Activated CD4-positive, alpha-beta T cell treated with anti-CD3 and anti-CD28 coated beads, Interleukin-2, amount 50 U/mL, for 24 hours (primary cell): ENCODE results near the gene LCE3D.
A peak's percentile ranks its signal among the peaks of the same experiment; 100 is the strongest.
"Not testable (repeated sequence)": the region's sequence is repeated elsewhere in the genome, so short reads cannot be mapped to it uniquely, and the experiment has no call there.

ENCODE experiments used
- DNase-seq, 2 donors: peaks; one replicate each; pipeline ENCODE4 v3.0.0-alpha.2; 2020; ENCODE audit warnings: low read depth in 1 of 2, low spot score in 1 of 2

LCE3D gene, protein sequence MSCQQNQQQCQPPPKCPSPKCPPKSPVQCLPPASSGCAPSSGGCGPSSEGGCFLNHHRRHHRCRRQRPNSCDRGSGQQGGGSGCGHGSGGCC

DNA sequence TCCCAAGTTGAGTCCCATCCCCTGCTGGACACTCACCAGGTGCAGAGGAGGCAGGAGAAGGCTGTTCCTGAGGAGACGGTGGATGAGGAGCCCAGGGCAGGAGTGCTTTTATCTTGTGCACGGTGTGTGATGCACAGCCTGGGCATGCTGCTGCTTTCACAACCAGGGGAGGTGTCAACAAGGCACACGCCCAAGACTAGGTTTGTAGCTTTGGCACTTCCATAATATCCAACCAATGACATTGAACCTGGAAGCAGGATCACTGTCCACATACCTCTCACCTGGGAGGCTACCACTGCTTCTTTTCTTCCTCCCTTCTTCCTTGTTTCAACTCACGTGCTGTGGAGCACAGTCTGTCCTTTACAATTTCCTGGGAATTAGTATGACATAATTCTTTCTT is at the start of gene LCE3D:
LCE3D (minus strand) TSS at position 84 of the 400 bp plus-strand sequence. CDS start 580 bp downstream, outside the sequence.
- no peak for DNase-seq

DNA sequence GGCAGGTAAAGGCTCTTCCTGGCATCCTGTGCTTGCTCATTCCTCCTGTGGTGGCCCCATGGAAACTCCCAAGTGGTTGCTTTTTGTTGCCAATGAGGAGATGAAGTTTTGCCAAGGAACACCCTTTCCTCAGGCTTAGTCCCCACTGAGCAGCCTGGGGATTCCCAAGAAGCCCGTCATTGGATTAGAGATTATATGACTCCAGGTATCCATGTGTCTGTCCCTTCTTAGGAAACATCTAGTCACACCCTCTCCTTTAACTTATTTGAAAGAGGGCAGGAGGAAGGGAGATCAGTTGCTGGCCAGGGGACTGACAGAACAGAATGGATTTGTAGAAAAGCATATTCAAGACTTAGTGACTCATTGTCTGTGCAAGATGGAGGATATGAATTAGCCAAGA is 46.4 kb upstream of the LCE3D start:
- DNase-seq = no peak

DNA sequence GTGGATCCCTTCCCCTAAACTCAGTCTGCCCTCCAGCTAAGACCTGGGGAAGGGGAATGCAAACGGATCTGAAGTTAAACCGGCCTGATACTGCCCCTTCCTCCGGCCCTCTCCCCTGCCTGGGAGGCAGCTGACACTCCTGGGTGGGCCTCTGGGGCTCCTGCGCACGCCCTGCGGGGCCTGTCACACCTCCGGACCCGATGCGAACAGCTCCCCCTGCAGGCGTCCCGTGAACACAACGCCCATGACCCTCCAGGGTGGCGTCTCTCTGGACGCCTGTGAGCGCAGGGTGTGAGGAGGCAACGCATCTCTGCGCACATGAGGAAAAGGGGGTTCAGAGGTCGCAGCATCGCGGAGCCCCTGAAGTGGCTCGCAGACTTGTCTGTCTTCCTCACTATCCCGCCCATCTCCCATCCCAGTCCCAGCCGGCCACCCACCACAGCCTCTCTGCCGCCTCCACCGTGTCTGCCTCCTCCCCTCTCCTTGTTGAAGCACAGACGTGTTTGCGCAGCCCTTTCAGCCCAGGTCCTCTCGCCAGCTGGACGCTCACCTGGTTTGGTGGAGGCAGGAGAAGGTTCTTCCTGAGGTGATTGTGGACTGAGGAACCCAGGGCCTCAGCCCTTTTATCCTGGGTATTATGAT is 43.0 kb upstream of the LCE3D start:
- no peak for DNase-seq

DNA sequence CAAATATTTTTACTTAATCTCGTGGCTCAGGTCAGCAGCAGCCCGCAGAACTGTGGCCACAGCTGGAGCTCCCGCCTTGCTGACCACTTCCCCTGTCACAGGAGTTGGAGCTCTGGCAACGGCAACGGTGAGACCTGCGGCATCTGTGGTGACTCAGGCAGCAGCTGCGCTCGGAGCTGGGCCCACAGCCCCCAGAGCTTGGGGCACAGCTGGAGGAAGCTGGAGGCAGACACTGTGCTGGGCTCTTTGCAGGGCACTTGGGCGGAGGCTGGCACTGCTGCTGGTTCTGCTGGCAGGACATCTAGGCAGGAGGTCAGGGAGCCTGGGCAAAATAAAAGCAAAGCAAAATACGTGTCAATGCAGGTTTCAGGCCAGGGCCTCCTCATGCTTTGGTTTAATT is 42.5 kb upstream of the LCE3D start, which contains the start of gene LCE3A:
LCE3A (minus strand) TSS at position 301 of the 400 bp plus-strand sequence; CDS start at position 301, 0 bp downstream.
- DNase-seq = no peak

DNA sequence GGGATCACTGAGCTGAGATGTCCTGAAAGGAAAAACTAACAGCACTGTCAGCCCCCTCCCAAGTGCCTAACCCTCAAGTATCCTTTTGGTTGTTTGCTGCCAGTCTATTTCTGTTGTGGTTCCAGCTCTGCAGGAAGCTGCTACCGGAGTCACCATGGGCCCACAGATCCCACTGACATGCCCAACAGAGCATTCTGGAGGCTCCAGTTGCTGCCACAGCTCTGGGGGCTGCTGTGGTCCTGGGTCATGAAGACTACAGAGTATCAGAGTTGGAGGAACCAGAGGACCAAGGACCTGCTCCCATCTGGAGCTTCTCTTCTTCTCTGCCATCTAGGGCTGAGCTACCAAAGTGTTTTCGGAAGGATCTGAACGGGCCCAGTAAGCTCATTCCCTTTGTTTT is 41.7 kb upstream of the LCE3D start:
- no peak for DNase-seq

DNA sequence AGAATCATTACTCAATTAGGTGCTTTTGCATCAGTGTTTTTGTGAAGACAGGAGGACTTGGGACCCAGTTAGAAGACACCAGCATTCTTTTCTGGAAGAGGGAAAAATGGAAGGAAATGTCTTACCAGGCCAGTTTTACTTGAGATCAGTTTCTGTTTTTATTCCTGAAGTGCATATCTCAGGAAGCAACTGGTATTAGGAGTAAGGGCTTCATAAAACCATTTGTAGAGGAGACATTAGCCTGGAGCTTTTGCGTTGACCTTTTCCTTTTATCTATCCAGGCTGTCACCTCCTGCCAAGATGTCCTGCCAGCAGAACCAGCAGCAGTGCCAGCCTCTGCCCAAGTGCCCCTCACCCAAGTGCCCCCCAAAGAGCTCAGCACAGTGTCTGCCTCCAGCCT is 33.2 kb upstream of the LCE3D start, which contains the start of gene LCE3B:
LCE3B (plus strand) TSS at position 301 of the 400 bp plus-strand sequence; CDS start at position 301, 0 bp downstream.
- DNase-seq = no peak

DNA sequence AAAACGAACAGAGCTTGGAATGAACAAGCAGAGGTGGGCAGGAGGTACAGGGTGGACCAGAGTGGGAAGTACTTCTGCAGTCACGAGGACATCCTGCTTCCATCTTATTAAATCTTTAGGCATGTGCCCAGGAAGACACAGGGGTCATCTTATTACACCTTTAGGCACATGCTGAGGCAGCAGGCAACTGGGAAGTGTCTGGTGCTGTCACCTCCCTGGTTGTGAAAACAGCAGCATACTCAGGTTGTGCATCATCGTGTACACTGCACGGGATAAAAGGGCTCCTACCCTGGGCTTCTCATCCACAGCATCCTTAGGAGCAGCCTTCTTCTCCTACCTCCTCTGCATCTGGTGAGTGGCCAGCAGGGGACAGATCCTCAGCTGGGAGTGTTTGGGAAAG is 19.6 kb upstream of the LCE3D start, which contains the start of gene LCE3C:
LCE3C (plus strand) TSS at position 301 of the 400 bp plus-strand sequence. CDS start 498 bp downstream, outside the sequence.
- DNase-seq = no peak

DNA sequence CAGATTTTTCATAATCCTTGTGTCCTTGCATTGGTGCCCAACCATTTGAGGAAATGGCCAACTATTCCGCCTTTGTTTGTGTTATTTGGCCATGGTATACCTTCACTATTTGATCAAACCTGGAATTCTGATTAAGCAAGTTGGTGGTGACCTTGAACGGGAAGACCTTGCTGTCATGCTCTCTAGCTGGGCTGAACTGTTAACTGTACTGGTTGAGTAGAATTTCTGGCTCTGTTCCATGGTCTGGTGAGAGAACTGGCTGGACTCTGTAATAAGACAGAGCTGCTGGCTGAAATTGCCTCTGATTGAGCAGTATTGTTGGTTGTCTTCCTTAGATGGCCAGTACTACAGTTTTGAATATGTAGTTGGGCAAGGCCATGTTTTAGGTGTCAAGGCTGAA is 16.7 kb upstream of the LCE3D start:
- DNase-seq = no peak

DNA sequence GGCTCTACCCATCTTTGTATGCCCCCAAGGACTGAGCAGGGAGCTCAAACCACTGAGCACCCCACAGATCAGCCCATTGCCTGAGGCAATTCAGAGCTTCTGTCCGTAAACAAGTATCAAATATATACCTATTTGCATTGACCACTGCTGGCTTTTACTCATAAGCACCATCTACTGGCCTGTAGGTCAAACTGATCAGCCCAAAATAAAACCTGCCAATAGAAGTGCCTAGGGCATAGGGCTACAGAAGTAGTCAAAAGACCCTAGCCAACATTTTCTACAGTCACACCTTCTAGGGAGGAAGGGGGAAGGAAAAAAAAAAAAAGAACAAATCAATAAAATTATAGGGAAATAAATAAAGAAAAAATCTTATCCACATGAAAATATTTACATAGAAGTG is 5.3 kb upstream of the LCE3D start:
- DNase-seq = no peak

DNA sequence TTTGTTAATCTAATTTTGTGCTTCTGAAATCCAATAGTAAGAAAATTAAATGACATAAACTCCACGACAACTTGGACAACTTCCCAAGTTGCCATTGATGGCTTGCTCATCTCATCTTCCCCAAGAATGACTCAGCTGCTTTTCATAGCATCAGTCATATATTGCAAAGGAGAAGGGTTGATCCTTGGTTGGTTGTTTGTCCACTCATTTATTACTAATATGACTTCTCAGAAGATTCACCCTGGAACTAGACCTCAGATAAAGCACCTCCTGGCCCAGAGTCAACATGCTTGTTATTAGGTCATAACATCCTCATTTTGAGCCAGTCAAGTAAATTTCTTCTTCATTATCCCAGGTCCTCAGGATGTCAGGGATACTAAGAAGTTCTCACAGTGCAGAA is 2.3 kb upstream of the LCE3D start:
- no peak for DNase-seq

DNA sequence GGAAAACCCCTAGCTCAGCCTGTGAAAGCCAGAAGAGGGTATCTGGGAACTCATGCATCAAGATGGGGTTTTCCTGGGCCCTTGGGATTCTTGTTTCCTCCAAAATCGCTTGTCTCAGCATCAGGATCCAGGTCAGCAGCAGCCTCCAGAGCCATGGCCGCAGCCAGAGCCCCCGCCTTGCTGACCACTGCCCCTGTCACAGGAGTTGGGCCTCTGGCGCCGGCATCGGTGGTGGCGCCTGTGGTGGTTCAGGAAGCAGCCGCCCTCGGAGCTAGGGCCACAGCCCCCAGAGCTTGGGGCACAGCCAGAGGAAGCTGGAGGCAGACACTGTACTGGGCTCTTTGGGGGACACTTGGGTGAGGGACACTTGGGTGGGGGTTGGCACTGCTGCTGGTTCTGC is 790 bp downstream of the LCE3D start:
- not testable (repeated sequence) for DNase-seq

DNA sequence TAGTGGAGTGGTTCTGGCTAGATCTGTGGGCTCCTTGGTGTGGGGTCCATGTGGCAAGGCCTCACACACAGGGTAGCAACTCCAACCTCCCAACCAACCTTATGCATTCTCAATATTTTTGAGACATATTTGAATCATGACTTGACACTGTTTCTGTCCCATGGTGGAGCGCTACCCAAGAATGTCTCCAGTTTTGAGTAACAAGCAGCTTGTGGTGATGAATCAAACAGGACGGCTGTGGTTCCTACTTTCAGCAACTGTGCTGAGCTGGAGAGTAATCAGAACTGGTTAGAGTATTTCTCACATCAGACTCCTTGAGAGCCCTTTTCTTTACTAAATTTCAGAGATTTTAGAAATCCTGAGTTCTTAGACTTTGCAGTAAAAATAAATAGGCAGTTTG is 3.1 kb downstream of the LCE3D start:
- DNase-seq = no peak

DNA sequence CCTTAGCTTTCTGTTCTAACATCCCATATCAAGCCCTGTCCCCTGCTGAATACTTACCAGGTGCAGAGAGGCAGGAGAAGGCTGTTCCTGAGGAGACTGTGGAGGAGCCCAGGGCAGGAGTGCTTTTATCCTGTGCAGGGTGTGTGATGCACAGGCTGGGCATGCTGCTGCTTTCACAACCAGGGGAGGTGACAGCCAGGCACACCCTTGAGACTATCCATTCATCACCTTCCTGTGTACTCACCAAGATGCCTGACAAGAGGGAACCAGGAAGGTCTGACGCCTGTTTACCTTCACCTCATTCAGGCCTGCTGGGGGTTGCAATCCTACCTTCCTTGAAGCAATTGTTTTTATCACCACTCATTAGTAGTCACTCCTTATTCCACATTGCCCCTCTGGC is 13.6 kb downstream of the LCE3D start, which contains the start of gene LCE3E:
LCE3E (minus strand) TSS at position 100 of the 400 bp plus-strand sequence. CDS start 572 bp downstream, outside the sequence.
- DNase-seq = no peak

DNA sequence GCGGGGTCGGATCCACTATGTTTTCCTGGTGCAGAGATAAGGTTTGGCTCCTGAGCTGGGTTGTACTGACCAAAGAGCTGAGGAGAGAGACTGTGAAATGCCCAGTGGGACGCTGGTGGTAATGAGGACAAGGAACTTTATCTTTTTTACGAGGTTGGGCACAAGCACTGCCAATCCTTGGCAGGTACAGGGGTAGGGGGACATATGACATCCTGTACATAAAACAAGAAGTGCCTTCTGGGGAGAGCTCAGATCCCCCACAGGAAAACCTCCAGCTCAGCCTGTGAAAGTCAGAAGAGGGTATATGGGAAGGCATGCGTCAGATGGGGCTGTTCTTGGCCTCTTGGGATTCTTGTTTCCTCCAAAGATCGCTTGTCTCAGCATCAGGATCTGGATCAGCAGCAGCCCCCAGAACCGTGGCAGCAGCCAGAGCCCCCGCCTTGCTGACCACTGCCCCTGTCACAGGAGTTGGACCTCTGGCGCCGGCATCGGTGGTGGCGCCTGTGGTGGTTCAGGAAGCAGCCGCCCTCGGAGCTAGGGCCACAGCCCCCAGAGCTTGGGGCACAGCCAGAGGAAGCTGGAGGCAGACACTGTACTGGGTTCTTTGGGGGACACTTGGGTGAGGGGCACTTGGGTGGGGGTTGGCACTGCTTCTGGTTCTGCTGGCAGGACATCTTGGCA is 14.6 kb downstream of the LCE3D start:
- DNase-seq = no peak

DNA sequence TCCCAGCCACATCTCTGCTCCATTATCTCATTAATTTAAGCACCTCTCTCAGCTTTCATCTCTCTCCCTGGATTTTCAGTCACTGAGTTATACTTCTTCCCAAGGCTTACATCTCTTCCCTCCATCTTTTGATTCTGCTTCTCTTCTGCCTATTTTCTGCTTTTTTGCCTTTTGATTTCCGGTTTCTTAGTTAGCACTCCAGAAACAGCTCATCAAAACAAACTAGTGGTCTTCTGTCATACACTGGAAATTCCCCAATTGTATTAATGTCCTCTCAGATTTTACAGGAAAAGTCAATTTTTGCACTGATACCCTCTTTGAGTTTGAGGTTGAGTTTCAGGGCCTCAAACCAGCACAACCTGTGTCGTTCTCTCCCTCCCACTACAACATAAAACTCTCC is 15.2 kb downstream of the LCE3D start:
- no peak for DNase-seq

DNA sequence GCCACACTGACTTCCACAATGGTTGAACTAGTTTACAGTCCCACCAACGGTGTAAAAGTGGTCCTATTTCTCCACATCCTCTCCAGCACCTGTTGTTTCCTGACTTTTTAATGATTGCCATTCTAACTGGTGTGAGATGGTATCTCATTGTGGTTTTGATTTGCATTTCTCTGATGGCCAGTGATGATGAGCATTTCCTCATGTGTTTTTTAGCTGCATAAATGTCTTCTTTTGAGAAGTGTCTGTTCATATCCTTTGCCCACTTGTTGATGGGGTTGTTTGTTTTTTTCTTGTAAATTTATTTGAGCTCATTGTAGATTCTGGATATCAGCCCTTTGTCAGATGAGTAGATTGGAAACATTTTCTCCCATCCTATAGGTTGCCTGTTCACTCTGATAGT is 32.0 kb downstream of the LCE3D start:
- not testable (repeated sequence) for DNase-seq

DNA sequence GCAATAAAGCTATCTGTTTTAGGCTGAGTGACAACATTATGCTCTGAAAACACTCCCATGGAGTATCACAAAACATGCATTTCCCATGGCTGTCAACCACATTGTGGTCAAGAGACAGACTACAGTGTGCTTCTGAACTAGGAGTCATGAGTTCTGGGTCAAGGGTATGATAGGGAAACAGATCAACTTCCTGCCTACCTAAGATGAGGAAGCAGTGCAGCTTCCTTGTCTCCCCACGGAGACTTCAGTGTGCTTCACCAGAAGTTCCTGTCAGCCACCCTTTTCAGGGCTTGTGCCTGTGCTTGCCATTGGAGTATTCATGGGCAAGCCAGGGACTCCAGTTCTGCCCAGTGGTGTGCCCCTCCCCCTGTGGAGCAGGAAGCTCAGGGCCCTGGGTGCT is 33.6 kb downstream of the LCE3D start:
- DNase-seq = no peak

DNA sequence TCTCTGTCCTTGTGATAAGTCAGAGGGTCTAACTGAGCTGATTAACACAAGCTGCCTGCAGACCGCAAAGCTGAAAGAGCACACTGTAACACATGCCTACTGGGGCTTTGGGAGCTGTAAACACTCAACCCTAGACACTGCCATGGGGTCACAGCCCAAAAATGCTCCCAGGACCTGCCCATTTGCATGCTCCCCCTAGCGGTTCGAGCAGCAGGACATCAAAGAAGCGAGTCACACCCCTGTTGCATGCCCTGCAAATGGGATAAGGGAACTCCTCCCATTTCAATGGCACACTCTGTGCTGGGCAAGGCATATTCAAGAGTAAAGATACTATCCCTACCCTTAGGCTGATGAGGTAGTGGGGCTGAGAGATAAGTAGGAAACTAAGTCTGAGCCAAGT is 36.5 kb downstream of the LCE3D start:
- no peak for DNase-seq

DNA sequence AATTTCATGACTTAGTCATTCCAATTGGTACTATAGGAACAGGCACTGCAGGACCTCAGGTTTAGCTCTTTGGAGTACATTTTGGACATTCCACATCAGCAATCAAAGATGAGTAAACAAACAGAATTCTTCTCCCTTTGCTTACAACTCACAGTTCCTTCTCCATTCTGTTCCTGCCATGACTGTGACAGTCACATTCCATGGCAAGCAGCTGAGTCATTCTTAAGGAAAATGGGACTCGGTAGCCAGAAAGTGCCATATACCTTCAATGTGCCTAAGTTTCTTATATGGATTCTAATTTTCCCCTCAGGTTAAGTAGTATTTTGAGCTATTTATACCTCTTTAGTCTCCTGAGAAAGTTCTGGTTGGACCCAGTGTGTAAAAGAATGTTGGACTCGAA is 40.4 kb downstream of the LCE3D start:
- DNase-seq = no peak

DNA sequence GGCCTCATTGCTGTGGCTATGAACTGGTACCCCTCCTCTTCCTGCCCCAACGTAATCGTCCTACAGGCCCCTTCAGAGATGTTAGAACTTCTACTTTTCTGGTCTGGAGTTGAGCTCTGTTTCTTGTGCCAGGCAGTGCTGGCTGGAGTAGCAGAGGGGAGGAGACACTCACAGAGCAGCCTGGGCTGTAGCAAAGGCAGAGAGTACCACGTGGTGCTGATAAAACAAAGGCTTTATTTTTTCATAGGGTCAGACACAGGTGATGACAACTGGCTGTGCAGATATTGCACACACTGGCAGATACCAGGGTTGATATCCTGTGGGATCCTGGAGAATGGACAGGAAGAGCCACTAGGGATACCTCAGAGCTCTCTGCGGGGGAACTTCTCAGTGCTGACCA is 42.8 kb downstream of the LCE3D start:
- no peak for DNase-seq

DNA sequence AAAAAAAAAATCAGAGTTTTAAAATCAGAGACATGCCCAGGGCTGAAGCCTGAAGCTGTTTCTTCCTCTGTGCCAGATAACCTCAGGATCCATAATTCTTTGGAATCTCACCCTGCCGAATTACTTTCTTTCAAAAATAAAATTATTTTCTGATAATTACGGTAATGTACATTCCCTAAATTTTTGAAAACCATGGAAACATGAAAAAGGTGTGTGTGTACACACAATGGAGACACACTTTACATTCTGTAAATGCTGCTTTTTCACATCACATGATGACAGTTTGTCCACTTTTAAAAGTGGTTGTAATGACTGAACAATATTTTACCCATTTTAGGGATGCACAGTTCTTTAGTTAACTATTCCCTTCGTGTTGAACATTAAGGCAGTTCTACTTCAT is 44.5 kb downstream of the LCE3D start:
- no peak for DNase-seq

DNA sequence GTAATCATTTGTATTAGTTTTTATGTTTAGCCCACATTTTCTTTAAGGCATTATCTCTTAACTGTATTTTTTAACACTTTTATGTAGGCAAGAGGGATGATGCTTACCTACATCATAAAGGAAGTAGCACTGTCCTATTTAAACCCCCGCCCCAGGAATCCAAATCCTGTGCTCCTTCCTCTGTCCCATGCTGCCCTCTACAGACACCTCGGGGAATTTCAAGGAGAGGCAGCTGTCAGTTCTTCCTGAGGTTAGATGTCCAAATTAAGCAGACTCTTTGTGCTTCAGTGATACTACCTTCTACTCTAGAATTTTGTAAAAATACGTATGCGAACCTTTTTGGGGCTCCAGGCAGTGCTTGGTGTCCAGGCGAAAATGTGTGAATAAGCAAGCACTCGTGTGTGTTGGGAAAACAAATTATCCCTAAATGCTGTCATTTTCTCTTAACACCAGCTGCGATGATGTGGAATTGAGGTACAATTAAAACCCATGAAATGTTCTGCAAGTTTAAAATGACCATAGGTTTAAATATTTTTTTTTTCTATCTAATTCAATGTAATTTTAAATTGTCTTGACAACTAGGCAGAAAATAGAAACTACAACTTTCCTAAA is 46.9 kb downstream of the LCE3D start:
- peak in 1 of 2 donors; percentile 8 for DNase-seq
